NCI-H2107 (cell line): ENCODE results near the gene TMX2.
"Not testable (repeated sequence)": the region's sequence is repeated elsewhere in the genome, so short reads cannot be mapped to it uniquely, and the experiment has no call there.

Source experiments
- DNase-seq: peaks from one replicate; lab custom pipeline; 2025; lab: John Stamatoyannopoulos, UW

The TMX2 gene

DNA sequence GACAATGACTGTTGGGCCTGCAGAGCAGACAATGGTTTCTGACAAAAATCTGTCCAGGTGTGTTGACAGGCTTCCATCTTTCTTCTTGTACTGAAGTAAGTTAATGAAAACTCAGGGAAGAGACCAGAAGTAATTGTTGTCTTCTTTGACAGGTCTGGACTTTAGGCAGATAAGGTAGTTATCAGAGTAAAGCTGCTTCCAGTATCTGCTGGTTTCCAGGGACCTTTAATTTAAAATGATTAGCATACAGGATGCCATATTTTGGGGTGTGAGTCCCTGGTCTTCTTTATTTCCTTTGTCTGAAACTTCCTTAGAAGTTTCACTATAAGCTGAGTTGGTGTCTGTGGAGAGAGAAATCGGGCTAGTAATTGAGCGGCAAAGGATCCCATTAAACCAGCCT lies 1.4 kb downstream of the TMX2 start:
- no peak for DNase-seq

DNA sequence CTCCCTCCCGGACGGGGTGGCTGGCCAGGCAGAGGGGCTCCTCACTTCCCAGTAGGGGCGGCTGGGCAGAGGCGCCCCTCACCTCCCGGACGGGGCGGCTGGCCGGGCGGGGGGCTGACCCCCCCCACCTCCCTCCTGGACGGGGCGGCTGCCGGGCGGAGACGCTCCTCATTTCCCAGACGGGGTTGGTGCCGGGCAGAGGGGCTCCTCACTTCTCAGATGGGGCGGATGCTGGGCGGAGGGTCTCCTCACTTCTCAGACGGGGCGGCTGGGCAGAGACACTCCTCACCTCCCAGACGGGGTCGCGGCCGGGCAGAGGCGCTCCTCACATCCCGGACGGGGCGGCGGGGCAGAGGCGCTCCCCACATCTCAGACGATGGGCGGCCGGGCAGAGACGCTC lies 4.3 kb downstream of the TMX2 start:
- DNase-seq, result not testable (repeated sequence)

GRCh38 chr11:57727185-57727584 lies 14.8 kb downstream of the TMX2 start:
- no peak for DNase-seq

DNA sequence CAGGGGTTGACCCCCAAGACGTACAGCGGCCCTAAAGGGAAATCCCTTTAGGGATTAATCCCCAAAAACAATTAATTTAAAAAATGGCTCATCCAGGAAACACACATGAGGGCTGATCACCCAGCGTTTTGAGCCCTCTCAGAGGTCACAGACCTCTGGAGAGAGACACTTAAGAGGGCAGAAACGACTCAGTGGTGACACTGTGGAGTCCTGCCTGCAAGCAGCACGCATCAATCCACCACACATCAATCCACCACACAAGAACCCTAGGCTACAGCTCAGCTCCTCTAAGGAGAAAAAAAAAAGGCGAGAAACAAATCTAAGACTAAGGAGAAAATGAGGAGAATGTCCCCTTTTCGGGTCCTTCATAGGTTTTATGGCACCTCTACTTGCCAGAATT lies 16.4 kb downstream of the TMX2 start:
- no peak for DNase-seq

- no peak for DNase-seq
Measured at GRCh38 chr11:57729479-57729878, 17.1 kb downstream of the TMX2 start.

GRCh38 chr11:57732661-57733060 lies 20.3 kb downstream of the TMX2 start:
- no peak for DNase-seq

DNA sequence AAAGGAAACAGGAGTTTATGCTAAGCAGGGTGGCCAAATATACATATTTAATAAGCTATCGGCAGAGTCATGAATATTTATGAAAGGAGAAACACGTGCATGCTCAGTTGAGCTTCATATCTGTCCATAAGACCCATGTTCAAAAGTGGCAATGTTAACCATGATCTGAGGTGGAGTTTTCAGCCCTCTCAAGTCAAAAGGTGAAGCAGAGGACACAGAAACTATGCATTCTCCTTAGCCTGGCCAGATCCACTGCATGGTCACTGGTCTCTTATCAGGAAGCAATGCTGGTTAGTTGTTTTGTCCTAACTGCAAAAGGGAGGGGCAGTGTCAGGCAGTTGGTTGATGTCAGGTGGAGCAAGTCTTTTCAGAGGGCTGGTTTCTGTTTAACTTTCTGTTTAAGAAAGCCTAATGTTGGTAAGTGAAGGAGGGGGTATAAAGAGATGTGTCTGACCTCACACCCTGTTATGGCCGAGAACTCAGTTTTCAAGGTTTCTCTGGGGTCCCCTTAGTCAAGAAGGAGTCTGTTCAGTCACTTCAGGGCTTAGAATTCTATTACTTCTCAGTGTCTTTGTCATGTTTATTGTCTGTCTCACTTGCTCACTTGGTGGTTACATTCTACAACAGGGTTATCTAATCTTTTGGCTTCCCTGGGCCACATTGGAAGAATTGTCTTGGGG lies 23.4 kb downstream of the TMX2 start:
- no peak for DNase-seq

GRCh38 chr11:57741132-57742086 lies 29.0 kb downstream of the TMX2 start, which contains the start of gene SELENOH:
Gene SELENOH, plus strand, starts transcription at chr11:57741491. Its CDS starts 105 bp downstream, at chr11:57741596.
- peak; percentile 94 for DNase-seq

DNA sequence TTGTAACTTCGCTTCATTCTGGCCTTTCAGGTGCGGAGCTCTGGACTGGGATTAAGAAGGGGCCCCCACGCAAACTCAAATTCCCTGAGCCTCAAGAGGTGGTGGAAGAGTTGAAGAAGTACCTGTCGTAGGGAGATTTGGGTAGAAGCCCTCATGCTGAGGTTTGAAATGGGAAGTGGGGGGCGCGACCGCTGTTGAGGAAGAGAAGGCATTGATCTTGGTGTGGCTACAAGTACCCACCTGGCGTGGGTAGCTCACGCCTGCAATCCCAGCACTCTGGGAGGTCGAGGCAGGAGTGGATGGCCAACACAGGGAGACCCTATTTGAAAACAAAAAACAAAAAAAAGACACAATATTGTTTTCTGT lies 29.7 kb downstream of the TMX2 start:
- DNase-seq, result no peak

GRCh38 chr11:57744357-57744756 lies 32.0 kb downstream of the TMX2 start:
- no peak for DNase-seq

DNA sequence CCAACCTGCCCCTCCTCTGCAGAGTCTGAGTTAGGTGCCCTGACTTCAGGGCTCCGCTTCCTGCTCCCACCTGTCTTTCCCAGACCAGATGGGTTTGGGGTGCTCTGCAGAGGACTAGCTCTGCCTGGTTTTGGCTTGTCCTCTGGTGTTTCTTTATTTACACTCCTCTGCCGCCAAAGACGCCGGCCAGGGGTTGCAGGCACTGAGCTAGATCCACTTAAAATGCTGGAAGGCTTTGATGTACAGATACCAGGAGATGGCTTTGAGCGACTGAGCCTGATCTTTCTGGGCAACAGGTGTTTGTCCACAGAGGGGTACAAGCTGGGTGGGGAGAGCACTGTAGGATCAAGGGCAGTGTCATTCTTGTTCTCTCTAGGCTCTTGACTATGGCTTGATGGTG lies 32.8 kb downstream of the TMX2 start:
- no peak for DNase-seq

DNA sequence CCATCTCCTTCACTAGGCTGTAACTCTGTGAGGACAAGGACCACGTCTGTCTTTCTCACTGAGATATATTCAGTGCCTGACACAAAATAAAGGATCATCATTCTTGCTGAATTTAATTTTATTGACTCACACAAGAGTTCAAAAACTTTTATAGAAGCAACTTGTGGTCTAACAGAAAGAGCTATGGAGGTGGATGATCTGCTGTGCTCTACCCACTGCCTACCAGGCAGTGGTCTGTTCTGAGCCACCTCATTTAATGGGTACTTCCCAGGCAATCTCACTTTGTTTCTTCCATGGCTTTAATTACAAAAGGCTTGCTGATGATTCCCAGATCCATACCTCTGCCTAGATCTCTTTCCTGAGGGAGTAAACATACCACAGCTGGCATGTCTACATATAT lies 34.5 kb downstream of the TMX2 start:
- DNase-seq, result no peak

GRCh38 chr11:57751176-57751575 lies 38.8 kb downstream of the TMX2 start:
- DNase-seq, result no peak

GRCh38 chr11:57751676-57752253 lies 39.4 kb downstream of the TMX2 start, which contains the start of gene BTBD18:
Gene BTBD18, minus strand, starts transcription at chr11:57751819. Its CDS starts 631 bp downstream, at chr11:57751188.
- no peak for DNase-seq

- no peak for DNase-seq
Measured at GRCh38 chr11:57752954-57753353, 40.6 kb downstream of the TMX2 start.

- no peak for DNase-seq
Measured at GRCh38 chr11:57758174-57758573, 45.8 kb downstream of the TMX2 start.

DNA sequence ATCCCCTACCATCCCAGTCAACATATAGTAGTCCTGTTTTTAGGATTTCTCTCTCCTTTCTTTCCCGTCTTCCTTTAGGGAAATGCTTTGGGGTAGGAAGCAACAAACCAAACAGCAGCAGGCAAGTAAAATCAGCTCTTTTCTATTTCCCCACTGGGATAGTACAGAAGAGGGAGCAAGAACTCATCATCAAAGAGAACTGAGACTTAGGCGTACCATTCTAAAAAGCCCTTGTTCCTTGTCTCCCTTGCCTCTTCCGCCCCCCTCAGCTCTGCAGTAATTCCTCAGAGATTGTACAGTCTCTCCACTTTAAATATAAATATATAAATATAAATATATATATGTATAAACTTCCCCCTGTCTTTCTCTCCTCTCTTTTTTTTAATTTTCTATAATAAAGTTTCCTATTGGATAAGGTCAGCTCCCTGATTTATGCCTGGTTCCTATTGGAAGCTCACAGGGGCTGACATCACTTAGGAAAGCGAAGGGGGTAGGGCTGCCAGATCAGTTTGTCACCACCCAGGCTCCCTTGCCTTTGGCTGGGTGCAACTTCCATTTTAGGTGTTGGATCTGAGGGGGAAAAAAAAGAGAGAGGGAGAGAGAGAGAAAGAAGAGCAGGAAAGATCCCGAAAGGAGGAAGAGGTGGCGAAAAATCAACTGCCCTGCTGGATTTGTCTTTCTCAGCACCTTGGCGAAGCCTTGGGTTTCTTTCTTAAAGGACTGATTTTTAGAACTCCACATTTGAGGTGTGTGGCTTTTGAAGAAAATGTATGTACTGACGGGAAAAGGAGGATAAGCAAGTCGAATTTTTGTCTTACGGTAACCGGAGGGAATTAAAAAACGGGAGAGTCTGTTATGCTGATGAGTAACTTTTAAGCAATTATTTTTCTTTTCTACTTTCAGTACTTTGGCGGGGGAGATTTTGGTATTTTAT lies 49.2 kb downstream of the TMX2 start, which contains the start of gene CTNND1:
Gene CTNND1 (plus strand): TSS at position 502 of the 934 bp plus-strand sequence. CDS start 29,677 bp downstream, outside the sequence.
- DNase-seq, result peak; percentile 88

- DNase-seq, result no peak
Measured at GRCh38 chr11:57762235-57762861, 50.0 kb downstream of the TMX2 start.

DNA sequence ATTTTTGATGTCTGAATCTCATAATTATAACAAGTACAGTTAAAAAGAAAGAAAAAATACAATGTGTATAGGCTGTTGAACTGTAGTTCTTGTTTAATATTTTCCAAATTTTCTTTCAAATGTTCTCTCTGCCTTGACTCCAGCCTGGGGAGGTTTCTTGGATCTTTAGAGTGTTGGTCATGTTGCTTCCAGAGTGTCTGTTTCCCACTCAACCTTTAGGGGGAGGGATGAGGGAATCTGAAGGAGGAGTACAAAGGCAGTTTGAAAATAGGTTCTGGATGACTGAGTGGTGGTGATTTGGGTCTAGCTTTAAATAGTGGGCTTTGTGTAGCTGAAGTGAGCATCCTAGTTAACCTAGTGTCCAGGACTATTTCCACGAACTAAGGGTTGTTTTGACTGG lies 51.2 kb downstream of the TMX2 start:
- DNase-seq, result no peak

GRCh38 chr11:57764021-57764420 lies 51.6 kb downstream of the TMX2 start:
- DNase-seq, result no peak

DNA sequence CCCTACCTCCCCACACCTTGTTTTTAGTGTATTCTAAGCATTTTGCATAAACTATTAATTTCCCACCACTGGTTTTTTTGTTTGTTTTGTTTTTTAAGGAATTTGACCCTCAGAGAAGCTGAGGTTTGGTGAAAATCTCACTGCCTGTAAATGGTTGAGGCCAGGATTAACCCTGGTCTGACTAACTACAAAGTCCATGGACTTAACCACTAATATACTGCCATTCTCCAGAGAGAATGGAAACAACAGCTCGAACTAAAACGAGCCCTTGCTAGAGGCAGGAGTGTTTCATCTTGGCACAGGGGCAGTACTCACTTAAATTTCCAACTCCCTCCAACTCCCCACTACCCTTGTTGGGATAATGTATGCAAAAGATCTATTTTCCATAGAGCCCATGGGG lies 52.2 kb downstream of the TMX2 start:
- DNase-seq, result no peak
